SK-N-SH (cell line): Measurements from ENCODE around the gene BMP5. TPM values are rescaled to one million over a fixed set of nuclear protein-coding genes. Genes with fewer than 3 reads are reported as not detected.
A peak's percentile ranks its signal among the peaks of the same experiment; 100 is the strongest.

ENCODE experiments used
- CTCF ChIA-PET: fragments of 300-600, 350-600 bp; formaldehyde crosslinking; extraction: SDS; loops from one replicate; lab custom pipeline; 2021; lab: Yijun Ruan, JAX
- POLR2A ChIA-PET: fragments of 350-600 bp; sonication (Branson Sonifier 250); formaldehyde crosslinking; extraction: SDS; loops from one replicate; lab custom pipeline; 2020; ENCODE audit warnings: antibody characterized with exemption, inconsistent platforms; lab: Yijun Ruan, JAX
- DNase-seq: peaks from one replicate; pipeline ENCODE4 v3.0.0; 2012
- H2AFZ ChIP-seq: fragments of 200-600 bp; sonication (generic); 2 replicates; pipeline ENCODE4 v1.8.1; 2016; ENCODE audit warnings: antibody characterized with exemption, mild to moderate bottlenecking, low read depth
- H3F3A ChIP-seq: fragments of 200-600 bp; sonication (generic); replicated peaks from 2 replicates; pipeline ENCODE3; 2016; ENCODE audit warnings: antibody characterized with exemption, mild to moderate bottlenecking; ENCODE audit not compliant: insufficient read depth
- H3K27ac ChIP-seq, 2 experiments: fragments of 200-500 bp in 1 of 2; fragments of 200-600 bp in 1 of 2; sonication (Bioruptor generic) in 1 of 2; sonication (generic), shearing (Covaris generic) in 1 of 2; 2 replicates each; pipeline versions ENCODE4 v1.5.1 to v1.6.1; 2014 to 2016; ENCODE audit warnings: low read depth in 2 of 2, inconsistent platforms in 1 of 2, low read length in 1 of 2, mild to moderate bottlenecking in 1 of 2, mixed read lengths in 1 of 2
- H3K27me3 ChIP-seq: fragments of 200-600 bp; sonication (generic), shearing (Covaris generic); 2 replicates; pipeline ENCODE4 v1.6.1; 2016; ENCODE audit warnings: mixed run types; ENCODE audit not compliant: insufficient read depth
- H3K36me3 ChIP-seq, 2 experiments: fragments of 200-500 bp in 1 of 2; fragments of 200-600 bp in 1 of 2; sonication (Bioruptor generic) in 1 of 2; sonication (generic) in 1 of 2; replicated peaks in 1 of 2; 2 replicates each; pipeline versions ENCODE3 to v1.5.1; 2014 to 2016; ENCODE audit warnings: low read length in 1 of 2, mild to moderate bottlenecking in 1 of 2; ENCODE audit not compliant: insufficient read depth in 2 of 2, control insufficient read depth in 1 of 2
- H3K4me1 ChIP-seq, 2 experiments: fragments of 200-500 bp in 1 of 2; fragments of 200-600 bp in 1 of 2; sonication (Bioruptor generic) in 1 of 2; sonication (generic), shearing (Covaris generic) in 1 of 2; 2 replicates each; pipeline versions ENCODE4 v1.5.1 to v1.6.1; 2014 to 2016; ENCODE audit warnings: low read depth in 1 of 2, low read length in 1 of 2, mixed run types in 1 of 2; ENCODE audit not compliant: insufficient read depth in 2 of 2, control insufficient read depth in 1 of 2
- H3K4me2 ChIP-seq: fragments of 200-600 bp; sonication (generic), shearing (Covaris generic); 2 replicates; pipeline ENCODE4 v1.6.1; 2017; ENCODE audit warnings: mixed run types
- H3K4me3 ChIP-seq, 2 experiments: fragments of 200-500 bp in 1 of 2; fragments of 200-600 bp in 1 of 2; sonication (Bioruptor generic) in 1 of 2; sonication (generic), shearing (Covaris generic) in 1 of 2; 2 replicates each; pipeline versions ENCODE4 v1.5.1 to v1.8.1; 2014 to 2016; ENCODE audit warnings: low read depth in 2 of 2, inconsistent platforms in 1 of 2, low read length in 1 of 2, mild to moderate bottlenecking in 1 of 2, mixed read lengths in 1 of 2, moderate library complexity in 1 of 2
- H3K79me2 ChIP-seq: fragments of 200-600 bp; sonication (generic); 2 replicates; pipeline ENCODE4 v1.8.1; 2017; ENCODE audit warnings: mild to moderate bottlenecking; ENCODE audit not compliant: insufficient read depth
- H3K9ac ChIP-seq: fragments of 200-600 bp; sonication (generic); 2 replicates; pipeline ENCODE4 v1.6.1; 2017; ENCODE audit warnings: mixed run types
- H3K9me2 ChIP-seq: fragments of 200-600 bp; sonication (generic); 2 replicates; pipeline ENCODE4 v1.6.1; 2017; ENCODE audit warnings: mixed run types
- H3K9me3 ChIP-seq: fragments of 200-600 bp; sonication (generic); 2 replicates; pipeline ENCODE4 v1.6.1; 2017; ENCODE audit warnings: mixed run types, mild to moderate bottlenecking, moderate library complexity
- H4K20me1 ChIP-seq: fragments of 200-600 bp; sonication (generic); 2 replicates; pipeline ENCODE4 v1.6.1; 2017; ENCODE audit warnings: mild to moderate bottlenecking, mixed run types; ENCODE audit not compliant: insufficient read depth
- ELF1 ChIP-seq: IDR thresholded peaks from 2 replicates; pipeline ENCODE4 v1.4.0; 2012
- EP300 ChIP-seq, 2 experiments: IDR thresholded peaks; 2 replicates each; pipeline versions ENCODE4 v1.4.0 to v1.6.1; 2012; ENCODE audit warnings: borderline replicate concordance in 1 of 2, low read depth in 1 of 2, low read length in 1 of 2
- FOSL2 ChIP-seq: IDR thresholded peaks from 2 replicates; pipeline ENCODE4 v1.4.0; 2012; ENCODE audit warnings: low read depth, mild to moderate bottlenecking, moderate library complexity, borderline replicate concordance
- FOXM1 ChIP-seq: IDR thresholded peaks from 2 replicates; pipeline ENCODE4 v1.4.0; 2012; ENCODE audit warnings: low read depth, mild to moderate bottlenecking
- GABPA ChIP-seq: IDR thresholded peaks from 2 replicates; pipeline ENCODE4 v1.4.0; 2012; ENCODE audit warnings: low read depth, mild to moderate bottlenecking
- IRF3 ChIP-seq: fragments of 150-350 bp; IDR thresholded peaks from 2 replicates; pipeline ENCODE4 v1.6.1; 2016; ENCODE audit warnings: mild to moderate bottlenecking, low read depth, low read length
- JUND ChIP-seq: IDR thresholded peaks from 2 replicates; pipeline ENCODE4 v1.4.0; 2012
- MAX ChIP-seq: IDR thresholded peaks from 2 replicates; pipeline ENCODE4 v1.4.0; 2012; ENCODE audit warnings: low read depth
- NRF1 ChIP-seq: IDR thresholded peaks from 2 replicates; pipeline ENCODE4 v1.6.1; 2012; ENCODE audit warnings: low read depth, mild to moderate bottlenecking, low read length
- PBX3 ChIP-seq: IDR thresholded peaks from 2 replicates; pipeline ENCODE4; 2012
- POLR2AphosphoS5 ChIP-seq: IDR thresholded peaks from 2 replicates; pipeline ENCODE4 v1.6.1; 2012; ENCODE audit warnings: low read depth, low read length
- RAD21 ChIP-seq: IDR thresholded peaks from 2 replicates; pipeline ENCODE4 v1.6.1; 2012; ENCODE audit warnings: mild to moderate bottlenecking, low read length
- RCOR1 ChIP-seq: fragments of 150-350 bp; IDR thresholded peaks from 2 replicates; pipeline ENCODE4 v1.6.1; 2017; ENCODE audit warnings: antibody characterized with exemption, low read length
- RFX5 ChIP-seq: IDR thresholded peaks from 2 replicates; pipeline ENCODE4 v1.6.1; 2012; ENCODE audit warnings: mild to moderate bottlenecking, improper control_type of control experiment, low read length
- RXRA ChIP-seq: IDR thresholded peaks from 2 replicates; pipeline ENCODE4 v1.4.0; 2012; ENCODE audit warnings: low read depth, mild to moderate bottlenecking, borderline replicate concordance
- SIN3A ChIP-seq: IDR thresholded peaks from 2 replicates; pipeline ENCODE4 v1.6.1; 2012; ENCODE audit warnings: low read depth, mild to moderate bottlenecking, low read length, moderate library complexity, borderline replicate concordance
- TAF1 ChIP-seq: IDR thresholded peaks from 2 replicates; pipeline ENCODE4 v1.6.1; 2012; ENCODE audit warnings: low read depth, mild to moderate bottlenecking, low read length, moderate library complexity, borderline replicate concordance
- TCF12 ChIP-seq: IDR thresholded peaks from 2 replicates; pipeline ENCODE4 v1.4.0; 2012
- USF1 ChIP-seq: IDR thresholded peaks from 2 replicates; pipeline ENCODE4 v1.4.0; 2012; ENCODE audit warnings: low read depth, borderline replicate concordance
- YY1 ChIP-seq: IDR thresholded peaks from 2 replicates; pipeline ENCODE4 v1.4.0; 2012; ENCODE audit warnings: low read depth, mild to moderate bottlenecking
- ZBTB33 ChIP-seq: IDR thresholded peaks from 2 replicates; pipeline ENCODE4 v1.4.0; 2012; ENCODE audit warnings: low read depth, borderline replicate concordance
- WGBS: methylation state at CpG from one replicate; pipeline ENCODE4 v1.1.6; 2017; ENCODE audit warnings: low lambda C conversion rate; 5-methylcytosine and 5-hydroxymethylcytosine counted together
- polyA plus RNA-seq, 3 experiments: library from polyadenylated mRNA; depleted of rRNA; stranded (reverse); fragments of >200 nt; gene quantifications; 2 replicates each; pipeline ENCODE4 v1.2.3, GENCODE V29; 2012
- TF ChIP-seq, protein P1 (sequence below): IDR thresholded peaks from 2 replicates; pipeline ENCODE4 v1.6.1; 2012; ENCODE audit warnings: mild to moderate bottlenecking, low read depth, low read length, moderate library complexity

The BMP5 gene
- polyA plus RNA-seq, 1 of the 3 experiments (the other 2 are of a cell fraction), result 0.05 TPM

DNA sequence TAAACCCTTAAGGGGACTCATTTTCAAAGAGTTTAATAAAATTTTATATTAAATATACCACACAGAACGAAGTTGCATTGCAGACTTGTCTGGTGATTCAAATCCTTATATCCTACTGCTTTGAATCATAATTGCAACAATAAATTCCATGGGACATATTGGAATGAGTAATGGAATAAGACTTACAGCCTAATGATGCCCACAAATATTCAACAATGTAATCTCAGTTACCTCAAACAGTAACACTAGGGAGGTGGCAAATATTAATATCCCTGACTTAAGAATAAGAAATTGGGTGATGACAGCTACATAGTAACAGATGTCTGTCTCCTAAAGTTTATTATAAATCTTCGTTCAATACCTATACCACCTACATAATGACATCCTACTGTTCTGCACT lies 52.6 kb downstream of the BMP5 start:
- no peak overlapping the region for H2AFZ ChIP-seq
- CTCF ChIA-PET, result no interaction called here
- no peaks in the 10 kb centered on the region for H3K27me3 ChIP-seq
- no peak overlapping the region for H3K27ac ChIP-seq
- 28% methylated on average over 2 of the region's 2 CpGs for WGBS
- no peak overlapping the region for H3K9ac ChIP-seq
- H3K9me3 ChIP-seq, result no peaks in the 10 kb centered on the region
- no peaks in the 10 kb centered on the region for H3K9me2 ChIP-seq
- H3F3A ChIP-seq, result no peaks in the 10 kb centered on the region
- no peaks in the 10 kb centered on the region; a peak in 1 of 4 replicates for H3K4me1 ChIP-seq
- no peak for DNase-seq
- H3K4me2 ChIP-seq, result no peak overlapping the region
- TF ChIP-seq EP300 (IDR thresholded peaks at IDR 0.05; ENCODE audit: borderline replicate concordance in 1 of 2, low read depth in 1 of 2, low read length in 1 of 2) (peak in 1 of 2 experiments; percentile 16; a peak in 1 of 4 replicates), USF1 (no peak), POLR2AphosphoS5 (no peak), SIN3A (no peak), PBX3 (peak; percentile 54), ELF1 (no peak), FOSL2 (no peak), GABPA (no peak), RXRA (no peak), TCF12 (peak; percentile 66), RCOR1 (no peak), JUND (peak; percentile 24; the same call in 1 of the 2 replicates)
- TF ChIP-seq, protein P1, sequence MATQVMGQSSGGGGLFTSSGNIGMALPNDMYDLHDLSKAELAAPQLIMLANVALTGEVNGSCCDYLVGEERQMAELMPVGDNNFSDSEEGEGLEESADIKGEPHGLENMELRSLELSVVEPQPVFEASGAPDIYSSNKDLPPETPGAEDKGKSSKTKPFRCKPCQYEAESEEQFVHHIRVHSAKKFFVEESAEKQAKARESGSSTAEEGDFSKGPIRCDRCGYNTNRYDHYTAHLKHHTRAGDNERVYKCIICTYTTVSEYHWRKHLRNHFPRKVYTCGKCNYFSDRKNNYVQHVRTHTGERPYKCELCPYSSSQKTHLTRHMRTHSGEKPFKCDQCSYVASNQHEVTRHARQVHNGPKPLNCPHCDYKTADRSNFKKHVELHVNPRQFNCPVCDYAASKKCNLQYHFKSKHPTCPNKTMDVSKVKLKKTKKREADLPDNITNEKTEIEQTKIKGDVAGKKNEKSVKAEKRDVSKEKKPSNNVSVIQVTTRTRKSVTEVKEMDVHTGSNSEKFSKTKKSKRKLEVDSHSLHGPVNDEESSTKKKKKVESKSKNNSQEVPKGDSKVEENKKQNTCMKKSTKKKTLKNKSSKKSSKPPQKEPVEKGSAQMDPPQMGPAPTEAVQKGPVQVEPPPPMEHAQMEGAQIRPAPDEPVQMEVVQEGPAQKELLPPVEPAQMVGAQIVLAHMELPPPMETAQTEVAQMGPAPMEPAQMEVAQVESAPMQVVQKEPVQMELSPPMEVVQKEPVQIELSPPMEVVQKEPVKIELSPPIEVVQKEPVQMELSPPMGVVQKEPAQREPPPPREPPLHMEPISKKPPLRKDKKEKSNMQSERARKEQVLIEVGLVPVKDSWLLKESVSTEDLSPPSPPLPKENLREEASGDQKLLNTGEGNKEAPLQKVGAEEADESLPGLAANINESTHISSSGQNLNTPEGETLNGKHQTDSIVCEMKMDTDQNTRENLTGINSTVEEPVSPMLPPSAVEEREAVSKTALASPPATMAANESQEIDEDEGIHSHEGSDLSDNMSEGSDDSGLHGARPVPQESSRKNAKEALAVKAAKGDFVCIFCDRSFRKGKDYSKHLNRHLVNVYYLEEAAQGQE, result no peak
- H3K36me3 ChIP-seq, result no peaks in the 10 kb centered on the region
- H4K20me1 ChIP-seq, result no peaks in the 10 kb centered on the region
- no peaks in the 10 kb centered on the region for H3K79me2 ChIP-seq
- H3K4me3 ChIP-seq, result no peak overlapping the region
- POLR2A ChIA-PET, result no interaction called here

- no peak overlapping the region for H3K4me3 ChIP-seq
- no peak overlapping the region for H3K27ac ChIP-seq
- H3K4me1 ChIP-seq, result no peaks in the 10 kb centered on the region; a peak in 1 of 4 replicates
- no peaks in the 10 kb centered on the region for H4K20me1 ChIP-seq
- no peaks in the 10 kb centered on the region for H3K79me2 ChIP-seq
- CTCF ChIA-PET, result no interaction called here
- no peak overlapping the region for H3K9ac ChIP-seq
- no peak for DNase-seq
- H3K36me3 ChIP-seq, result no peaks in the 10 kb centered on the region
- no peak overlapping the region for H3K4me2 ChIP-seq
- no peaks in the 10 kb centered on the region for H3K27me3 ChIP-seq
- H3K9me3 ChIP-seq, result no peaks in the 10 kb centered on the region
- no peaks in the 10 kb centered on the region for H3K9me2 ChIP-seq
- POLR2A ChIA-PET, result no interaction called here
- WGBS, result 48% methylated on average over 2 of the region's 2 CpGs
- no peaks in the 10 kb centered on the region for H3F3A ChIP-seq
- H2AFZ ChIP-seq, result no peak overlapping the region
- TF ChIP-seq MAX, result no peak
- no peak for TF ChIP-seq YY1
- TF ChIP-seq SIN3A, result no peak
- TF ChIP-seq RAD21, result no peak
- no peak for TF ChIP-seq IRF3
- no peak for TF ChIP-seq NRF1
- no peak for TF ChIP-seq FOXM1
- TF ChIP-seq TAF1, result no peak
- TF ChIP-seq ZBTB33, result no peak
- no peak for TF ChIP-seq JUND
- TF ChIP-seq RFX5, result no peak
- no peak for TF ChIP-seq RXRA
These were observed 53.4 kb downstream of the BMP5 start for GRCh38 chr6:55822005-55822404.
